SW 1271 (cell line): ENCODE results near the gene MBNL2.

Experiments used
- DNase-seq, 2 experiments: peaks; one replicate each; lab custom pipeline; 2025; lab: John Stamatoyannopoulos, UW

MBNL2 gene

GRCh38 chr13:97273341-97273831, 51.3 kb downstream of the MBNL2 start:
- DNase-seq, result no peak

GRCh38 chr13:97274829-97275649, 52.9 kb downstream of the MBNL2 start:
- DNase-seq, result peak; percentile 28 to 62

DNA sequence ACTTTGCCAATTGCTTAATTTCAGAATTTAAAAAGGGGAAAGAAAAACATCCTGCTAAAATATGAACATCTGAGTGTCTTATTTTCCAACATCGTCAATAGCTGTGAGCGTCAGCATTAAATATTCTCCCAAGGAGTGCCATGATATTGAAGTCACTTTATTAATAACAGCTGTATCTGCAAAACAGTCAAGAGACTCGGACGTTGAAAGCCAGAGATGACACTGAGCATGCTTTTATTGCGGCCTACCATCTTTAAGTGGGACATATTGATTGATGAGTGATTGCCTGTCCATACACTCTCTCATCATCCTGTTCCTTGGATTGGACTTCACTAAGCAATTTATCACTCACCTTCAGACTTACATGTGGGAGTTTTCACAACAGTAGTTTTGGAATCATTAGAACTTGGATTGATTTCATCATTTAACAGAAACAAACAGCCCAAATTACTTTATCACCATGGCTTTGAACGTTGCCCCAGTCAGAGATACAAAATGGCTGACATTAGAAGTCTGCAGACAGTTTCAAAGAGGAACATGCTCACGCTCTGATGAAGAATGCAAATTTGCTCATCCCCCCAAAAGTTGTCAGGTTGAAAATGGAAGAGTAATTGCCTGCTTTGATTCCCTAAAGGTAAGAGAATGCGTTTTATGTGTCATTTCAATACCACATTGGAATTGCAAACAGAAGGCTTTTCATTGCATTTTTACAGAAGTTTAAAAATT, 53.8 kb downstream of the MBNL2 start:
- no peak for DNase-seq

- DNase-seq, result no peak
These were observed 54.7 kb downstream of the MBNL2 start for GRCh38 chr13:97276862-97277269.

GRCh38 chr13:97278435-97279411, 56.6 kb downstream of the MBNL2 start:
- DNase-seq, result no peak

DNA sequence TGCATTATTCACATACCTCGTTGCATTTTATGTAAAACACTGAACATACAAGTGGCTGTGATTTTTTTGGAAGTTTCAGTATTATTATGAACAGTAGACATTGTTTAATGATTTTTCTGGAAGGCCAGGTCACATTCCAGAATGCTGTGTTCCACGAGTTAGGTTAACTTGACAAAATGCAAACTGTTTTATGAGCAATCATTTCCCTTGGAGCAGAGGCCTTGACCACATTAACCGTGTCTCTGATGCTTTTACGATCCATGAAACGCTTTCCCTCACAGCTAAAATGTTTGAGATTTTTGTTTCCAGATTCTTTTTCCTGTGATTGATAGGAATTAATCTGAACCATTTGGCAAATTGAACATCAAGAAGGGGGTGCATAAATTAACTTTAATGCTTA, 57.8 kb downstream of the MBNL2 start:
- no peak for DNase-seq

GRCh38 chr13:97280478-97280877, 58.3 kb downstream of the MBNL2 start:
- DNase-seq, result no peak

DNA sequence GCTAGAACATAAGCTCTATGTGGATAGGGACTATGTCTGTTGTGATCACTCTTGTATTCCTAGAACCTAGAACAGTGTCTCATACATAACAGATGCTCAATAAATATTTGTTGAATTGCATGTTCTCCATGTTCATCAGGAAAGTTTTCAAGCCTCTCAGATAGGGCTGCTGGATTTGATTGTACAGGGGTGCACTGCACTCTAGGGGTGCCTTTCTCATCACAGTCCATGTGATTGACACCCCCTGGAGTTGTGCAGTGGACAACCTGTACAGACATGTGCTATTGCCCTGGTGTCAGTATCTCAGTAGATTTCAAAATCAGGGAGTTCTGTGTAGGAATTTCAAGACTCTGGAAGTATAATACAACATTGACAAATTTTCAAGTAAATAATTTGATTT, 58.9 kb downstream of the MBNL2 start:
- DNase-seq, result no peak

DNA sequence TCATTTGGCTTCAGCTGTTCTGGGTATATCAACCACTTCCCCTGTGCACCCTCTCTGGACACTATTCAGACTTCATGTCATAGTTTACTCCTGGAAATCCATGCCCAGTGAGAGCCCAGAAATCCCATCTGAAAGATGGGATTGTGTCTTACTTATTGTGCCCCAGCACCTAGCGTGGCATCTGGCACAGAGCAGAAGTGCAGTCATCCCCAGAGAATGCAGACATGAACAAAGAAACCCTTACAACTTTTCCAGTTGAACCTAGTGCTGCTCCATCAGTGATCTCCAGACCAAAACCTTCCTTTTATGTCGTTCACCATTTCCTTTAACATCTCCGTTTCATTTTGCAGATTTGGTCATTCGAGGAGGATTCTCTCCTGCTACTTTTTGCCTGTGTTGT, 60.6 kb downstream of the MBNL2 start:
- DNase-seq, result no peak

DNA sequence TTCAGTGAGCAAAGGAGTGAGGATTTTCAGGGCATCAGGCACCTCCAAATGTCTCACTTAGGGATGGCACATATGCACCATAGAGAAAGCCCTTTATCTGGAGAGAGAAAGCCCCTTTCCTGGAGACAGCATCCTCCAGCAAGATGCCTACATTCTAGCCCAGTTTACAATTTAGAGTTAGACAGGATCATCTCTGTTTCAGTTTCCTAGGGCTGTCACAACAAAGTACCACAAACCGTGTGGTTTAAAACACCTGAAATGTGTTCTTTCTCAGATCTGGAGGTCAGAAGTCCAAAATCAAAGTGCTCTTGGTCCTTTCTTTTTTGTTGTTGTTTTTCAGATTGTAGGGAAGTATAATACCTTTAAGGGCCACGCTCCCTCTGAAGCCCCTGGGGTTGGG, 61.8 kb downstream of the MBNL2 start:
- no peak for DNase-seq

DNA sequence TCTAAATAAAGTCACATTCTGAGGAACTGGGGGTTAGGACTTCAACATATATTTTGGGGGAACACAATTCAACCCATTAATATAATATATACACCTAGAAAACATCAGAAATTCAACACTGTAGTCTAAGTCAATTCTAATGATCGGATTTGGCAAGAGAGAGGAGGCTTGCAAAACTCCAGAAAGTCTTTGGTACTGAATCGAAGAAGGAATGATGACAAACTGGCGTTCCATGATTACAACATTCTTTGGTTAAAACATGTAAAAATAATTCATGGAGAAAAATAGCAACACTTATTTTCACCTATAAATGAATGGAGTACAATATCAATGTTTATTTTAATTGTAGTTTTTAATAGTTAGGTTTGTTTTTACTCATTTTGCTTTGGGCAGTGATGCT, 62.4 kb downstream of the MBNL2 start:
- DNase-seq, result no peak

DNA sequence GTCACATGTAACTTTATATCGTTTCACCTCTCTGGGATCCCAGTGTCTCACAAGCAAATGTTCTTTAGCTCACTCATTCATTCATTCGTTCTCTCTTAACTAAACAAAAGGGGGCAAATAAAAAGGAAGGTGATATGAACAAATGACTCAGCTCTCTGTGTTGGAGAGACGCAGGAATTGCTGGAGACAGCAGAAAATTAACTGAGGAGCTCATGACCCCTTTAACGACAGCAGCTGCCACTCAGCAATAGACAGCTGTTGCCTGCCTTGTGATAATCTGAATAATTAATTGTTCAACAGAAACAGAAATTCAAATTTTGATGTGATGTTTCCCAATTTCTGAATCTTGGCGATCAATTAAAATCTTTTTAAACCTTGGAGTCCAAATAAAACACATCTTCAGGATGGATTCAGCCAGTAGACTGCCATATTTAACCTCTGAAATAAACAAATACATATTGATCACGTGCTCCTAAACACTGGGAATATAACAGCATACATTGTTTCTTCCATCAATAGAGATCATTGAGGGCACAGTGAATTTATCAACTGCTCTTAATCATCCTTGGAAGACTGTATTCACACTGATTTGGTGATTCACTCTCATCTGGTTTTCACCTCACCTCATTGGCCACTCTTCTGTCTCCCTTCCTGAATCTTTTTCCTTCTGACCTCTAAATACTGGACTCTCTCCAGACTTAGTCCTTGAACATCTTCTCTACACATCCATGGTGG, 63.3 kb downstream of the MBNL2 start:
- no peak for DNase-seq

DNA sequence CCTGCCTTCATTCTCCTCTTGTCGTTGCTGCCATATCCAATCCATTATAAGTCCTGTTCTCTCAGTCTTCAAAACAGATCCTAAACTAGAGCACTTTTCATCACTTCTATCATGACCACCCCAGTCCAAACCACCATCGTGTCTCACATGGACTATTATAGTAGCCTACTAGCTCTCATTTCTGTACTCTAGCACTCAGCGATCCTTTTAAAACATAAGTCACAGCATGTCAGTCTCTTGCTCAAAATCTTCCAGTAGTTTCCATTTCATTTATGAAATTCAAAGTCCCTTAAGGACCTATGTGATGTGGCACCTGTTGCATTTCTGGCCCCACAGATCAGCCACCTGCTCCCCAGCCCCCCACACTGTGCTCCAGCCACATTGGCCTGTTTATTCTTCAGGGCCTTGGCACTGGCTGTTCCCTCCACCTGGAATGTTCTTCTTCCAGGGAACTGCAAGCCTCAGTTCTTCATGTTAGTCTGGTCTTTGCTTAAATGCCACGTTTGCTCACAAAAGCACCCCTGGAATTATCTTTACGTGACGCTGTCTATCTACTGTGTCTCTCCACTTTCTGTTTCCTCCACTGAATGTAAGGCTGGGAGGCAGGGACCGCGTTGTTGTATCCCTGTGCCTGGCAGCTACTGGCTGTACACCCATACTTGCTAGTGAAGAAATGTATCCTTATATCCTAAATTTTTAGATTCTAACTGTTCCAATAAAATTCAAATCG, 64.3 kb downstream of the MBNL2 start:
- DNase-seq, result no peak

DNA sequence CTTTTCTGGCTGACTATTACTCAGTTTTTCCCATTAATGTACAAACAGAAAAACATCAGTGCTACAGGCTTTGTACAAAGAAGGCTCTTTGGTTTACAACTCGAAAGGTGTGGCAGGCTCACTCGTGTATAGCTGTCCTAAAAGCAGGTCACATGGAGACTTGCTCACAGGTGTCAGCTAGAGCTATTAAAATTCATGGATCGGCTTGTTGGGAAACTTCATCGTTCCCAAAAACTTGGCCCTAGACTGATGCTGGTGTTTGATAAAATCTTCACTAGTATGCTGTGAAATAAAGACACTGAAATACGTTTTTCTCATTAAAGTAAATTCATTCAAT, 64.9 kb downstream of the MBNL2 start:
- no peak for DNase-seq

- DNase-seq, result no peak
These were observed 66.4 kb downstream of the MBNL2 start for GRCh38 chr13:97288486-97288900.

GRCh38 chr13:97289514-97290298, 67.6 kb downstream of the MBNL2 start:
- DNase-seq, result no peak

DNA sequence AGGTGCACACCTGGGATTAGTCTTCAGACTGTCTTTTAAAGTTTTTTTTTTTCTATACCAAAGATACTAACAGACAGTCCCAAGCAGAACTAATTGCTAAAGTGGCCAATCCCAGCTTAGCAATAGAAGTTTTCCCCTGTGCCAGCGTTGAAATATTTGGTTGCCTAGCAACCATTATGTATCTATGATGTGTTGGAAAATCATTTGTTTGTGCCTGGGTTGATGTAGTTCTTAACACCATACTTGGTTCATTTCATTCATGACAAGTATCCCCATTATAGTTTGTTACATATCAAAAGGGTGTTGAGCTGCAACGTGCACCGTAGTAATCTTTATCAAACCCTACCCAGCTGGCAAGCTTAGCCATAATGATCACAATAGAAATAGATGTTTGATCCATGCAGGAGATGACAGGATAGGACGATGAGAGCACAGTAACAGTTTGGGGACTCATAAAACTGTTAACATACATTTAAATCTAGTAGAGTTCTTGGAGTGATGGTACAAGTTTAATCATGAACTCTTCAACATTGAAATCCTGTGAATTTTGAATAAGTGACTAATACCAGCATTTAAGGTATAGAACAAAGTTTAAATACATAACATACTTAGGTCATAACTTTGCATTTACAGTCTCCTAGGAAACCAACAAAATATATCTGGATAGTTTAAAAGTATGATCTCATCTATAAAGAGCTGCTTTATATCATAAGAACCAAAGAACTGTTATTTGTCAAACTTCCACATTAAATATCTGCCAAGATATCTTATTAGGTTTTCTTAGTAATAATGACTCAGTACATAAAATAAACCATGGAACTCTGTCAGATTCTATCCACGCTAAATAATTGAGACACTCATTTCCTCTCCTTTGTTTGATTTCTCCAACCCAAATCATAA, 73.4 kb downstream of the MBNL2 start:
- DNase-seq, result peak in 1 of 2 experiments; percentile 45

DNA sequence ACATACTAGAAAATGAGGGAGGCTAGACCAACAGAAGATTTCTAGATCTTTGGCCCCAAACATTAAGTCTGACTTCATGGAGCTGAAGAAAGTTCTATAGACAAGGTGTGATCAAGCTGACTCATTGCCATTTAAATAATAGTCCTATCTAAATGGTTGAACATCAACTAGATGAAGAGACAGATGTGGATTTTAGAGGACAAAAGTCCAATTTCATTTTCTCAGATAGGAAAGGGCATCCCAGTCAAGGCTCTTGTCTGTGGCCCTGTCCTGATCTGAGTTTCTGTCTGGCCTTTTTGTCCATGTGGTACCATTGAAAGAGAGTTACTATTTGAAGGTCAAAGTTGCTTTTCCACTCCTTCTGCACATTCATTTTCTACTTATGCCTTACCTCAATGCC, 74.6 kb downstream of the MBNL2 start:
- DNase-seq, result no peak

DNA sequence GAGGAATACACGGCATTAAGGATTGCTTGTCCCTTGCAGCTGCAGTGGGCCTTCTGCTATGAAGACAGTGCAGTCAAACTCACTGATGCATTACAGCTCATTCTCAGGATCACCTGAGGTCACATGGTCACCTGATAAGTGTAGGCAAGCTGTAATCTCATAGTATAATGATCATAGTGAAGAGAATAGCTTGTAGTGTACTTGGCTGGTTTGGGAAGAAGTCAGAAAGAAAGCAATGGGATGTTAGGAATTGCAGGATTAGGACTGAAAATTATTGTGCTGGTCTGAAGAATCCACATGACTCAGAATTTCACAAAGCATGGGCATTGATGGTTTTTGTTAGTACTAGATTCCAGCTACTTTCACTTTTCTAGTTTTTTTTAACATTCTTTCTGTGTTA, 76.7 kb downstream of the MBNL2 start:
- no peak for DNase-seq
